Activated CD8-positive, alpha-beta memory T cell treated with anti-CD3 and anti-CD28 coated beads, Interleukin-2, amount 50 U/mL, for 4 hours (primary cell): Measurements from ENCODE around the gene FBXL17.

Experiments used
- DNase-seq: peaks from one replicate; pipeline ENCODE4 v3.0.0-alpha.2; 2020

FBXL17 gene

DNA sequence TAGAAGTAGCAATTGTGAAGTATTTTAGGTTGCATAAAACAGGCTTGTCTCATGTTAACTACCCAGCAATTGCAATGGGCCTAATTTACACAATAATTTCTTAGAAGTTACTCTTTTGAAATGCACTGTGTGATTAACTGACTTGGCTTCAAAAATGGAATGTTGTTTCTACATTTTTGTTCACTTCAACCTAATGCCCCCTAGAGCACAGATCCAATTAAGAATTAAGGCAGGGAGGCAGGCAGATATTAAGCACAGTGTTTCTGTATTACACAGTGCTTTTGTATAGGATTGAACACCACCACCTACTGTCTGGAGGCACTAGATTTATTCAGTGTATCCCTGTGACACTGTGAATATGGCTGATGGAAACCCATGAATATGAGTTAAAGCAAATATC, 302.1 kb downstream of the FBXL17 start:
- no peak for DNase-seq

DNA sequence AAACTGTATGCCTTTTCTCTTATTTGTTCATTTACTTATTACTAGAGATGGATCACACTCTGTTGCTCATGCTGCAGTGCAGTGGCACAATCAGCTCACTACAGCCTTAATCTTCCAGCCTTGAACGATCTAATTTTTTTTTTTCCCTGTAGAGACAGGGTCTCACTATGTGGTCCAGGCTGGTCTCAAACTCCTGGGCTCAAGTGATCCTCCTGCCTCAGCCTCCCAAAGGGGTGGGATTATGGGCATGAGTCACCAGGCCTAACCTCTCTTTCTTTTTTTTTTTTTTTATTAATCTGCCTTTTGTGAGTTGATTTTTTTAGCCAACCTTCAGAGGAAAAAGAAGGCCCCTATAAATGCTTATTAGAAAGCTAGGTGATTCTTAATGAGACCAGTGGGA, 303.0 kb downstream of the FBXL17 start:
- no peak for DNase-seq

DNA sequence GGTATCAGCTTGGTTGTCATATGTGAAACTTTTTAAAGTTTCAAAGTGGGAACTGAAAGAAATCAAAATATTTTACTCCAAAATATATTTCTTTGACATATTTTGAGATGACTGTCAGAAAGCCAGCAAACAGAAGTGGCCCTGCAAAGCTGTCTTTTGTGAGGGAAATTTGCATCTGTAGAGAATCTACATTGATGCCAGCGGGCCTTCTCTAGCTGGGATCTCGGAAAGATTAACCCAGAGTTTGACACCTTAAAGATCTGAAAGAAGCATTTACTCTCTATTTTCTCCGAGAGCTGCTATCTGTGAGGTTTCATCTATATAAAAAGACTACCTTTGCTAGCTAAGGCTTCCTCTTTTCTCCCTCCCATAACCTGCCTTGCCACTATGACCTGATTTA, 303.6 kb downstream of the FBXL17 start:
- DNase-seq: no peak

DNA sequence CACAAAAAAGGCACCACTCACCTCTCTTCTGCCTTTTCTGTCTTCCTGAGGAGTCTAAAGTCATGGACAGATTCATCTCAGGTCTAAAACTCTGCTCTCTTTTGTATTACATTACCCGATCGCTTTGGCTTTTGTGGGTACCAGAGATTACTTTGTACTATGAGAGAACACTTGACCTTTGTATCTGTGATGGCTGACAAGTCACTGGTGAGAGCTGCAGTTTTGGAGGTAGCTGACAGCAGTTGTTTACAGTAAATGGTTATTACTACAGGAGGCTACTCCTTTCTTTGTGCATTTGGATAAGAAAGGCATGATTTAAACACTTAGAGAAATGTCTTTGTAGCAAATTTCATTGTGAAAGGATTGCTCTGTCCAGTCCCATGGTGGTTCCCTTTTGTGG, 307.3 kb downstream of the FBXL17 start:
- DNase-seq: no peak

DNA sequence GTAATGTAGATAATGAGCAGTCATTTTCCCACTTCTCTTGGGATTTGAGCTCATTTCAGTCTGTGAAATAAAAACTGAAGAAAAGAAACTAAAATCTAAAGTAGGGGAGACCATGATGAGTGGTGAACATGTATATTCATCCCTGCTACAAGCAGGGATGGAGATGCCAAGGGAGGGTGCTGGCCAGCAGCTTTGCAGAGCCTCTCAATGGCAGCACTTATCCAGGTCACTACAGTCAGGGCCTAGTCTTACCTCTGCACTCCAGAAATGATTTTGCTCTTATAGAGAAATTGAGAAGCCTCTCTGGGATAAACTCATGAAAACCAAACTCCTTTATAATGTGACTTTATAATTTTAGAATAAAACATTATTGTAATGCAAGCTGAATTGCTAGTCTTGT, 317.6 kb downstream of the FBXL17 start:
- DNase-seq: no peak

DNA sequence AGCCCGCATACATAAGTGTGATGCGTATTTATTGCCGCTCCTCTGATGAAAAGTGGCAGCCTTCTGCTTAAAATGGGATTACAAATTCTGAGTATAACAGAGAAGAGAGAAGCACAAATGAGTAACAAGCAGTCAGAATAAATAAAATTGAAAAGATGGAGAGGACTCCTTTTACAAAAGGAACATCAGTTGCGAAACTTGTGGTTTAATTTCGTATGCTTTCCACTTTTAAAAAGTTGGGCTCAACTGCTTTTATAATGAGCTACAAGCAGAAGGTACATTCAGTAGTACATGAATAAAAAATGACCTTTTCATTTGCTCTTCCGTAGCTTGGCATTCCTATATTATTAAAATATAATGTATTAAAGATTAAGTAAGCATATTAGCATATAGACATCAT, 320.0 kb downstream of the FBXL17 start:
- DNase-seq: no peak

DNA sequence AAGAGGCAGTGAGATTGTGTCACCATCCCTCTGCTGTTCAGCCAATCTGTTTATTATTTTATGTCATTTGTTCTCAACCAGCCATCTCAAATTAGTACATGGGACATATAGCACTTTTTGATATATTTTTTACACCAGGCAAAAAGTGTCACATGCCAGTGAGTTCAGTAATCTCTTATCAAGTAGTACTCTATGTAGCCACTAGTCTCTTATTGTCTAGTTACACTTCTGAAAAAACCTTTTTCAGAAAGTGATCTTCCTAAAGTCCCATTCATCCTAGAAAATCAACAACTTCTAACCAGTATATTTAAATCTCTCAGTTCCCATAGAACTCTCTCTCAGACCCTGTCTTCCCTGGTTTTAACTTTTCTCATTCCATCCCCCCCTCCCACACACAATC, 321.6 kb downstream of the FBXL17 start:
- no peak for DNase-seq

DNA sequence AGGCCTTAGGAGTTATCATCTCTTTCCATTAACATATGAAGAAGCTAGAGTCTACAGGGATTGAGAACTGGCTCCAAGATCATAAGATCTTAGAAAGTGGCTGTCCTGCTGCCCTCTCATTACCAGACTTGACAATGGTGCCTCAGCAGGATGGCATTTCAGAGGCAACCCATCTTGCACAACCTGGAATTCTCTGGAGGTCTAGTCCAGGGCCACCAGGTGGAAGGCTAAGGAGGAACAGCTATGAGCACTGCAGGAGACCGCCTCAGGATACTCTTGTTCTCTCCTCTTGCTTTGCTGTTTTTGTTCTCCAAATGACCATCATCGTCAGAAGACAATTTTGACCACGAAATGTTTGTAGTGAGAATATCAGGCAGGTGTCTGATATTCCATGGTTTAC, 322.6 kb downstream of the FBXL17 start:
- DNase-seq: no peak

DNA sequence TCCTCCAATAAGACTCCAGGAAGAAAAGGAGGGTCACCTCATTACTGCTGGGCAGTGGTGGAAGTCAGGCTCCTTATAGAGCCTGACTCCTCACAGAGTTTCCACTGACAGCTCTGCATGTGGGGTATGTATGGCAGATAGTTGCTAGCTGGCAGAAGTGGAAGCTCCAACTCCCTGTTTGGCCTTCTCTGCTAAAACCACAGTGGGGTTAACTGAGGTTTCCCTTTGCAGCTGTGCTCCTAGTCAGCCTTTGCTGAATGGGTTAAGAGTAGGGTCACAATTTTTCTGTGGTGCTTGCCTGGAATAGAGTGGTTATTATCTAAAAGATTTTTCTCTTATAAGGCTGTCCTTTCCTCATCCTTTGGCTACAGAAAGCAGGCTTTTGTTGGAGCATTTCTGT, 327.5 kb downstream of the FBXL17 start:
- no peak for DNase-seq

DNA sequence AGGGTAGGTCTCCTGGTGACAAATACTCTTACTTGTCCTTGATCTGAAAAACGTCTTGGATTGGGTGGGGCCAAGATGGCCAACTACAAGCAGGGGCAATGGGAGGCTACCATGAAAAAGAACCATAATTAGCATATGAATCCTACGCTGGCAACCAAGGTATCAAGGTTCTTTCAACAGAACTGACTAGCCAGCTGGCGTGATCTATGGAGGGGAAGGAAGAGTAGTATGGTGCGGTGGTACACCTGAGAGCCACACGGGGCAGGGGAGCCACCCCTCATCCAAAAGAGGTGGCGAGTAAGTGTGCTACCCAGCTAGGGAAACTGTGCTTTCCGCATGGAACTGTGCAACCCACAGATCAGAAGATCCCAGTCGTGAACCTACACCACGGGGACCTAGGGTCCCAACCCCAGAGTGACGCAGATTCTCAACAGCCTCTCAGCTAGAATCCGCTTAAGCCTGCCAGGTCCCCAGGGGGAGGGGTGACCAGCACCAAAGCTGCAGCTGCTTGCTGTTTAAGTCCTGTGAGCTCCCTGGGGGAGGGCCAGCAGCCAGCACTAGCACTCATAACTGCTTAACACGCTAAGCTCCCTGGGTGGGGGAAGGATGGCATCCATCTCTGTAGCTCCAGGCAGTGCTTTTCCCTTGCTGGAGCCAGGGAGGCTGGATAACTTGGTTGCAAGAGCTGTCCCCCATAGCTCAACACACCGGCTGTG, 334.8 kb downstream of the FBXL17 start:
- DNase-seq: no peak

DNA sequence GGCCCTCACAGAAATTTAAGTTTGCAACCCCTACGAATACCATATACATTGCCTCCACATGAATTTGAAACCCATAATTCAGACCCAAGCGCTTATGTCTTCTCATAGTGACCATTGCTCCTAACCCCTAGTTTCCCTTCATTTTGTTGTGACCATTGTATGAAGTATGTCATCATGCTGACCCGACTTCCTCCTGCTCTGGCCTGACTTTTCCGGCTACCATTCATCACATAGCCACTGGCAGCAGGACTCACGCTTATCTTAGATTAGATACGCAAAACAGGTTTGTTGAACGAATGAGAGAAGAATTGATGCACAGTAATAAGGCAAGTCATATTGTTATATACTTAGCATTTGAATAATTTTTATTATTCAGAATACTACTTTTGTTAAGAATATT, 345.4 kb downstream of the FBXL17 start:
- no peak for DNase-seq

DNA sequence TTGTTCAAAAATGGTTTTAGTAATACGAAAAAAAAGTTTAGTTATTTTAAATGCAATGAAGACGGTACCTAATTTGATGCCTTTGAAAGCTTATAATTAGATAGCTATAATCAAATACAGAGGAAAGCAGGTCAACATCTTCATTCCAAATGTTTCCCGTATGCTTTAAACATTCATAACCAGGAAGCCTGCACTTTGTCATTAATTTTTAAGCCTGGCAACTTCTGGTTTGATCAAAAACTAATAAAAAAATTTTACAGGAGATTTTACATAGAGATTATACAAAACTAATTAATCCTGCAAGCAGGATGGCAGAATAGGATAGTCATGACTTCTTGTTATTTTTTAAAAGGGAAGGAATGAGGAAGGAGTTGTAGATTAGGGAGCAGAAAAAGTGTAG, 353.0 kb downstream of the FBXL17 start:
- DNase-seq: no peak

DNA sequence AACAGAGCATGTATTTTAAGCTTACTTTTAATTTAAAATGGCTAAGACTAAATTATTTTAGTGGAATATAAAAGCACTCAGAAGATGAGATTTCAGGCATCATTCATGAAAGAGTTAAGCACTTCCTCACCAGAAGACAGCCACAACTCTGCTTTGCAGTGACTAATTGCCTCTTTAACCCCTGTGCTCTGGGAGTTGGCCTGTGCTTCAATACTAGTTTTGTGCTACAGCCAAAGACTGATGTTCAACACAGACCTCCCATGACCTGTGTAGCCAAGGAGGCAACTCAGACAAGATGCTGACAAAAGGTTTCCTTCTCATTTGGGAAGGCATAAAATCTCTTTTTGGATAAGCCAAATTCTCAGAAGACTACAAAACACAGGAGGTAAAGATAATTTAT, 353.5 kb downstream of the FBXL17 start:
- no peak for DNase-seq

DNA sequence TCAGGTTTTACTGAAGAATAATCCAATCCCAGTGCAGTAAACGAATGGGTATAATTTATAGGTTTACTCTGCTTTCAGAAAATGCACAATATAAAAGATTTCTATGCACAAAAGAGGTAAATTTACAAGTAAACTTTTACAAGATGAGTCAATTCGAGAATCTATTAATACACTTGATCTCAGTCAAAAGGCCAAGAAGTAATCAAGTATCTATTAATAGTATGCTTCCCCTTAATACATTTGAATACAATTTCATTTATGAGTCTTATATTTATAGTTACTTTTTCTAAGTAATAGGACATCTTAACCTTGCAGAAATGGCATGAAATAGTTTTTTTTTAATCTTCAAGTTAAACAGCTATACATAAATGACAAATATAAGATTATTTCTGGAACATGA, 355.9 kb downstream of the FBXL17 start:
- DNase-seq: no peak

DNA sequence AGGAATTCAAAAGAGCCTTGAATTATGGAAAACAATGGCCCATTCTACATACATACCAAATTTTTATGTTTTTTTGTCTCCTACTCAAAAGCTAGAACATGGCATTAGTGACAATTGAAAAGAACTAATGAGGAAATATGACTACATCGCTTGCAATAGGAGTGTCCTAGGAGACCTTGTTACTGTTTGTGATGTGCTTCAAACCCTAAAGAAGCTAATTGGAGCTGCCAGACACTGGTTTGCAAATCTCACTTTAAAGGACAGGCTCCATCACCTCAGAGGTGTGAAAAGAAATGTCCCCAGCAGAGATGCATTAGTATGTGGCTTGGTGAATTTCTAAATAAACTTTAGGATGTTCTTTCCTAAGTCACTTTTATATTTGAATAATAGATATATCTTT, 356.9 kb downstream of the FBXL17 start:
- no peak for DNase-seq

DNA sequence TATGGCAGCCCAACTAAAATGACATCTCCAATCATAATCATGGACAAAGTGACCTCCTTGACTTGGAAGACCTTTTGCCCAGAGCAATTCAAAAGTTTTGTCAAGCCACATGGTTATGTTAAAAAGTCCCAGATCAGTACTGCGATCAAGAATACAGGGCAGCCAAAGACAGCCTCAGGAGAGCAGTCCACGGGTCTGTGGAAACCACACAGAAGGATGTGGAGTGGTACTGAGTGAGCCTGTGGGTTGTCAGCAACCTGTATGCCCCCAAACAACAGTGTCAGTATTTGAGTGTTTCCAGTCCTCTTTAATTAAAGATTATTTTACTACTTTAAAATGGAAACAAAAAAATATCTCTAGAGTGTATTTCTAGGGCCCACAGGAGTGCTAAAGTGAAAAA, 365.8 kb downstream of the FBXL17 start:
- no peak for DNase-seq

DNA sequence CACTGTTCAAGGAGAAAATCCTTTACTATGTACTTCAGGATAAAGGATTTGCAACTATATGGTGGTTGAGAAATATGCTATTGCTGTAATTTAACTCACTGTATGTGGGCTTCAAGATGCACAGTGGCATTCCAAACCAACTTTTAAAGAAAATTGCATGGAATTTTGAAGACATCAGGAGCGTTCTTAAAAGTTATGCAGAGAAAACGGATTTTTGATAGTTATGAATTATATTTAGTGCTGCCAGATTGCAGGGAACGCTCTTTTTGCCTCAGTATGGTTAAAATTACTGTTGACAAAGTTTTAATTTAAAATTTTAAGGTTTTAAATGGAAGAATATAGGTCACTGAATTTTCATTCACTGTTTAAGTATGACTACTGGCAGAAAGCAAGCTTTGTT, 375.1 kb downstream of the FBXL17 start:
- no peak for DNase-seq

DNA sequence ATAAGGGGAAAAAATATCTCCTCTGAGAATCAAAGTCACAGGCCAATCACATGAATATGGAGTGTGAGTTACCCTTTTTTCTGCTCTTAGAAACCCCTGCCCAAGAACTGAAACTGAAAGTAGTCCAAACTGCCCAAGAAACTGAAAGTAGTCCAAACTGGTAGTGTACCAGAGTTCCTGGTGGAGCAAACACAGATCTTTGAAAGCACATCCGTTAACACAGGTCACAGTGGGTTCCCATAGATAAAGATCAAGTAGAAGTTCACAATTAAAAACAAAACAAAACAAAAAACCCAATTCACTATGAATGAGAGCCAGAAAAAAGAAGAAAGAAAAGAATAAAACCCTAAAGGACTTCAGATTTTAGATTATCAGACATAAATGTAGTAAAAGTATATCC, 378.7 kb downstream of the FBXL17 start:
- no peak for DNase-seq

DNA sequence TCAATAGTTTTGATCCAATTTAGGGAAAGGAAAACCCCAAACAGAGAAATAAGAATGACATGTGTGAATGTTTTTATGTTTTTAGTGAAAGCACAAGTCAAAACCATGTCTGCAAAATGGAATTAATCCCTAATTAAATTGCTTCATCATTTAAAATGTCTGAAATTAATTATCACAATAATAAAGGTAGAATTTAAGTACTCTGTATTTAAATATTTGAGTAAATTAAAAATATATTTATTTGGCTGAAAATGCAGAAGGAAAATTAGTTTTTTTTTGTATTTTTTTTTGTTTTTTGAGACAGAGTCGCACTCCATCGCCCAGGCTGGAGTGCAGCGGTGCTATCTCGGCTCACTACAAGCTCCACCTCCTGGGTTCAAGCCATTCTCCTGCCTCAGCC, 380.7 kb downstream of the FBXL17 start:
- no peak for DNase-seq

DNA sequence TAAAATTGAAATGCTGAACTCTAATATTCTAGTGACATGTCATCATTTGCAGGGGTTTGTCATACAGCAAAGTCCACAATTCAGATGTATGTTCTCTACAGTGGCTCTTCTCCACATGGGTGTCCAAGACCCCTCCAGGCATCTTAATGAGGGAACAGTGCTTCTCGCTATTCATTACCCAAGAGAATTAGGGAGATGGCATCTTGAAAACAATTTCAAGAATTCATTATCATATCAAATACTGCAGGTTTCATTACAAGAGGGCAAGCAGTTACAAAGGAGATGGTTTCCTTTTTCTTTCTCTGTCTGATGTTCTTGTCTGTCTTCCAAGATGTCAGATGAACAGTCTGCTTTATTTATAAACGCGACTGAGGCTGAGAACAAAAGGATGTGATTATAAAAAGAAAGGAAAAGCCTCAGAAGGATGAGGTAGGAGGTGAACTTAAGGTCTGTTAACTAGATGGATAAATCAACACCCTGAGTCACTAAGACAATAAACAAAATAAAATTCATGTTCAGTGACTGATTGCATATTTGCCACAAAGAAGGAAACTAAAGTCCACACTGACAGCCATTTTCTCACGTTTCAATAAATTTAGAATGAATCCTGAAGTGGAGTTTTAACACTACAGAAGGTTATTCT, 384.4 kb downstream of the FBXL17 start:
- DNase-seq: no peak

DNA sequence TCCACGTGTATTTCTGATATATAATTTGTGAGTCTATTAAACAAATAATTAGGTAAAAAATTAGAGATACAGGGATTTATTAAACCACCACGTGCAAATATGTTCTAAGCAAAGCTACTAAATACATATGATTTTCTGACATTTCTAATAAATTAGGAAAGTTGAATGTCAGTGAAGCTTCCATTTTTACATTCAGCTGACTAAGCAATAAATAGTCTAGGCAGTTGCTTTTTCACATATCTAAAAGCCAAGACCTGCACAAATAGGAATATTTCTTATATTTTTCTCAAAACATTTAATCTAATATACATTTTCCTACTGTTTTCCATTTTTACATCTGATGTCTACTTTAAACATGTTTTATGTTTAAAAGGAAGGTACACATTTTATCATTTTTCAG, 388.6 kb downstream of the FBXL17 start:
- DNase-seq: no peak

DNA sequence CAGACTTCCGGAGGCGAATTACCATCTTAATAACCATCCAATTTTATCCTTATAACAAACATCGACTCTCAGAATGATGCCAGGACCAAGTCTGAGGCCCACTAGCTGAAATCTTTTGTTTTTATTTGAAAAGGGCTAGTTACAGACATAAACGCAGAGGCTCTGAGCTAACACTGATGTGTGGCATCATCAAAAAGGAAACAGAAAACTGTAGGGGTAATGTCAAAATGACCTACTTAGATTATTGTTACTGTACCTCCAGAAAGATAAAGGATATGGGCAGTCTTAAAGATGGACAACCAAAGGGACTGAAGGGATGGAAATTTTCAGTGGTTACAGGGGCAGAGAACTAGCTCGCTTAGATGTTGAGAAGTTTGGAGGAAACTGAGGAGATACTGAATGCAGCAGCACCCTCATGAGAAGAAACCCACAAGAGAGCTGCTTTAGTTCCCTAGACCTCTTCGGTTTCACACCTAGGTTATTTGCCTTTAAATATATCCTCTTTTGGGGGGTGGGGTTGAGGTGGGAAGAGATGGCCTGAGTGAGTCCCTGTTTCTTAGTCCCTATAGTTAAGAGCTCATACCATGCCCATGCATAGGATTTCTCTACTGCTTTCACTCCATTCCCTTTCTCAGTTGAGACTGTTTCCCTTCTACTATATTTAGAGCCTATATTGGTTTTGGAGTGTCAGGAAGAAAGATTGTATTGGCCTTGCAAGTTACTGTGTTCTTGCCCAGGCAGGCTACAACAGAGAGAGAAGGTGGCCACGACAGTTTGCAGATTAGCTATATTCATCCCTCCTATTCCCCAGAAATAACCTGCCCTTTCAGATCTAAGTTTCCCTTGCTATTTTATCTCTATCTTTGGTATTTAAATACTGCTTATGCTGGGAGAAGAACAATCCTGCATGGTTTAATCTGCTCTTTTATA, 390.8 kb downstream of the FBXL17 start:
- DNase-seq: no peak

DNA sequence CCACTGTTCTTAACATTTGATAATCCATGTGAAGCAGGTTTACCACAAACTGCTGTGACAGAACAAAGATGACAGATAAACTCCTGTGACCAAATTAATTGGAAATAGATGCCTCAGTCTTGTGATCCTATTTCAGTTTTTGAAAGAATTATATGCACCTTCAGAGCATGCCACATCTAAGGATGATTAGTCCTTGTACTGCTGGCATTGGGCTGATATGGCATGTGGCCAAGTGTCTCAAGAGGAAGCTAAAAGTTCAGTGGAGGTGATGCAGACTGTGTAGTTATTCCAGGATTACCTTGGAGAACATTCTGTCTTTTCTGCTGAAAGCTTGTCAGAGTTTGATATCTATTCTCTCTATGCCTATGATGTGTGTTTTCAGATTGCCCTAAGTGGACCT, 396.8 kb downstream of the FBXL17 start:
- no peak for DNase-seq
